Osteocyte (in vitro differentiated cells): ENCODE measurements around the gene TMUB1. TPM values are rescaled to one million over a fixed set of nuclear protein-coding genes. Genes with fewer than 3 reads are reported as not detected.
A peak's percentile ranks its signal among the peaks of the same experiment; 100 is the strongest.

Experiments used
- DNase-seq: peaks from one replicate; pipeline ENCODE4 v3.0.0; 2021; ENCODE audit warnings: mixed read lengths; ENCODE audit not compliant: unreplicated experiment; ENCODE audit errors: extremely low spot score
- H3K27ac Mint-ChIP-seq: one replicate; pipeline ENCODE4 v1.8.0; 2021; ENCODE audit warnings: mild to moderate bottlenecking, mixed read lengths; ENCODE audit not compliant: unreplicated experiment
- H3K27me3 Mint-ChIP-seq: one replicate; pipeline ENCODE4 v1.8.0; 2021; ENCODE audit warnings: mixed read lengths; ENCODE audit not compliant: unreplicated experiment
- H3K36me3 Mint-ChIP-seq: one replicate; pipeline ENCODE4 v1.8.0; 2021; ENCODE audit warnings: mixed read lengths; ENCODE audit not compliant: unreplicated experiment
- H3K4me1 Mint-ChIP-seq: one replicate; pipeline ENCODE4 v1.8.0; 2021; ENCODE audit warnings: mixed read lengths; ENCODE audit not compliant: unreplicated experiment
- H3K4me3 Mint-ChIP-seq: one replicate; pipeline ENCODE4 v1.8.0; 2021; ENCODE audit warnings: mild to moderate bottlenecking, moderate library complexity, mixed read lengths; ENCODE audit not compliant: unreplicated experiment
- H3K9me3 Mint-ChIP-seq: one replicate; pipeline ENCODE4 v1.8.0; 2021; ENCODE audit warnings: mixed read lengths; ENCODE audit not compliant: unreplicated experiment
- total RNA-seq: library from RNA; stranded (reverse); gene quantifications from 2 replicates; pipeline ENCODE4 v1.2.1, GENCODE V29; 2021
- TF ChIP-seq, protein P1 (sequence below): fragments of 200-600 bp; sonication (generic); IDR thresholded peaks from 2 replicates; pipeline ENCODE4 v1.5.0; 2021; ENCODE audit warnings: antibody characterized with exemption, mild to moderate bottlenecking, moderate library complexity

TMUB1 gene
- total RNA-seq, 1 donor from 2014 or later, result 26.1 TPM

DNA sequence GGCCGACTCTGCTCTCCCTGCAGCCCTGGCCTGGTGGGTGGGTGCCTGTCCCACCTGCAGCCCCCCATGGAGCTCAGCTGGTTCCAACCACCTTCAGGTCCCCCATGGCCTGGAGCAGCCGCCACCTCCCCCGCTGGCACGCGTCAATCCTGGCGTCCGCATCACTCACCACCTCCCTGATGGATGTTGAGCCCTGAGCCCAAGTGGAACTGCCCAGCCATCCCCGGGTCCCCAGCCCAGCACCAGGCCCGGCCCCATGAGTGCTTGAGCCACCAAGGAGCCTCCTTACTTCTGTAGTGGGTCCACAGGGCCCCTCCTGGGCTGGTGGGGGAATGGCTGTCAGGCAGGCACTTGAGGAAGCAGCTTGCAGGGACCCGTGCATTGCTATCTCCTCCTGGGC is 17.6 kb upstream of the TMUB1 start:
- no peak overlapping the region for H3K4me3 Mint-ChIP-seq
- H3K4me1 Mint-ChIP-seq, result peaks cover 49% of the 10 kb centered on the region
- H3K9me3 Mint-ChIP-seq, result no peaks in the 10 kb centered on the region
- DNase-seq, result no peak
- peaks cover 2% of the 10 kb centered on the region for H3K36me3 Mint-ChIP-seq
- no peak overlapping the region for H3K27ac Mint-ChIP-seq
- TF ChIP-seq, protein P1, sequence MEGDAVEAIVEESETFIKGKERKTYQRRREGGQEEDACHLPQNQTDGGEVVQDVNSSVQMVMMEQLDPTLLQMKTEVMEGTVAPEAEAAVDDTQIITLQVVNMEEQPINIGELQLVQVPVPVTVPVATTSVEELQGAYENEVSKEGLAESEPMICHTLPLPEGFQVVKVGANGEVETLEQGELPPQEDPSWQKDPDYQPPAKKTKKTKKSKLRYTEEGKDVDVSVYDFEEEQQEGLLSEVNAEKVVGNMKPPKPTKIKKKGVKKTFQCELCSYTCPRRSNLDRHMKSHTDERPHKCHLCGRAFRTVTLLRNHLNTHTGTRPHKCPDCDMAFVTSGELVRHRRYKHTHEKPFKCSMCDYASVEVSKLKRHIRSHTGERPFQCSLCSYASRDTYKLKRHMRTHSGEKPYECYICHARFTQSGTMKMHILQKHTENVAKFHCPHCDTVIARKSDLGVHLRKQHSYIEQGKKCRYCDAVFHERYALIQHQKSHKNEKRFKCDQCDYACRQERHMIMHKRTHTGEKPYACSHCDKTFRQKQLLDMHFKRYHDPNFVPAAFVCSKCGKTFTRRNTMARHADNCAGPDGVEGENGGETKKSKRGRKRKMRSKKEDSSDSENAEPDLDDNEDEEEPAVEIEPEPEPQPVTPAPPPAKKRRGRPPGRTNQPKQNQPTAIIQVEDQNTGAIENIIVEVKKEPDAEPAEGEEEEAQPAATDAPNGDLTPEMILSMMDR, result no peak
- H3K27me3 Mint-ChIP-seq, result no peaks in the 10 kb centered on the region

DNA sequence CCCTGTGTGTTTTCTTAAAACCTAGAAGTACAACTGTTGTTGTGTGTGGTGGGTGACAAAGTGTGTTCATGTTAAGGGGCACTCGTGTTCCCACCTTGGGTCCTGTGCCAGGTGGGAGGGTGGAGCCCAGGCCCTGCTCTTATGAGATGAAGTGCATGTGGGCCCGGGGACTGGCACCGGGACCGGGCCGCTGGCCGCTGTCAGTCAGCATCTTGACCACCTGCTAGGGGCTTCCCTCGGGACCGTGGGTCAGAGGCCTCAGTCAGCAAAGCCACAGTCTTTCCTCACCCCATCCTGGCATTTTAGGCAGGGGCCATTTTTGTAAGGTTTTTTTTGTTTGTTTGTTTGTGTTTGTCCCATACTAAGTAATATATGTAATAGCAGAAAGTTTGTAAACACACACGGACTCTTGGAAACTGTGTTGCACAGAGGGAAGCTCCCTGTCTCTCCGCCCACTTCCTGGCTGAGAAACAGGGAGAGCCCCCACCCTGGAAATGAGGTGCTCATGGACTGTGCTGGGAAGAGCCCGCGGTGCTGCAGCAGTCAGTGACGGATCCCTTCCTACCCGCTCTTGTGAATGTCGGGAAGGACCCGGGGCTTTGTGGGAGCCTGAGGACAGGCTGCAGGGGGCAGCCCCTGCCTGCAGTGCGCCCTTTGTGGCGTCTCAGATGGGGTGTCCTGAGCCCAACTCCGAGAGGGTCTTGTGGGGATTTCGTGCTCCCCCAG is 16.4 kb upstream of the TMUB1 start:
- Mint-ChIP-seq H3K36me3 (peaks cover 2% of the 10 kb centered on the region), H3K4me3 (no peak overlapping the region), H3K27ac (no peak overlapping the region), H3K4me1 (peaks cover 45% of the 10 kb centered on the region), H3K9me3 (no peaks in the 10 kb centered on the region), H3K27me3 (no peaks in the 10 kb centered on the region)
- TF ChIP-seq, protein P1, result no peak
- DNase-seq, result no peak

DNA sequence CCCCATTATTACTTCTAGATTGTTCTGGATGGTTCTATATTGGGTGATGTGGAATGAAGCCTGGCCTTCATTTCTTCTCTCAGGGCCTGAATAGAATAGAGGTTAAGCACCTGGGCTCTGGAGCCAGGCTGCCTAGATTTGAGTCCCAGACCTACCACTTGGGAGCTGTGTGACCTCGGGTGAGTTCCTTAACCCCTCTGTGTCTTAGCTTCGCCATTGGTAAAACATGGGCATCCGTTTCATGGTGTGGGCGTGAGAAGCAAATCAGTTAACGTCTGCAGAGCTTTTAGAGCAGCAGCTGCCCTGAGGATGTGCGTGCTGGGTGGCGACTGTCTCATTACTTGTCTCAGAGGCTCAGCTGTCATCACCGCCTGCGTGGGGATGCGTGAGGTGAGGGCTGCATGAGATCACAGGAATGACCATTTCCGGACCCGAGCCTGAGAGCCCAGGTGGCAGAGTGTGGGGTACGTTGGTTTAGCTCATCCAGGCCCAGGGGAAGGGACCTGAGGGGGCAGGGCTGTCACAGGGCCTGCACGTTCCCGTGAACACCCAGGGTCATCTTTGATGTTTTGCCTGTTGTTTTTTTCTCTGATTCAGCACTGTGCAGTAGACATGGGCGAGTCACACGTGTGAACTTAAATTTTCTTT is 12.7 kb upstream of the TMUB1 start:
- Mint-ChIP-seq H3K27me3 (no peaks in the 10 kb centered on the region), H3K27ac (no peak overlapping the region), H3K4me3 (no peak overlapping the region), H3K36me3 (peaks cover 8% of the 10 kb centered on the region), H3K4me1 (peaks cover 35% of the 10 kb centered on the region), H3K9me3 (no peaks in the 10 kb centered on the region)
- TF ChIP-seq, protein P1, result no peak
- DNase-seq, result no peak

DNA sequence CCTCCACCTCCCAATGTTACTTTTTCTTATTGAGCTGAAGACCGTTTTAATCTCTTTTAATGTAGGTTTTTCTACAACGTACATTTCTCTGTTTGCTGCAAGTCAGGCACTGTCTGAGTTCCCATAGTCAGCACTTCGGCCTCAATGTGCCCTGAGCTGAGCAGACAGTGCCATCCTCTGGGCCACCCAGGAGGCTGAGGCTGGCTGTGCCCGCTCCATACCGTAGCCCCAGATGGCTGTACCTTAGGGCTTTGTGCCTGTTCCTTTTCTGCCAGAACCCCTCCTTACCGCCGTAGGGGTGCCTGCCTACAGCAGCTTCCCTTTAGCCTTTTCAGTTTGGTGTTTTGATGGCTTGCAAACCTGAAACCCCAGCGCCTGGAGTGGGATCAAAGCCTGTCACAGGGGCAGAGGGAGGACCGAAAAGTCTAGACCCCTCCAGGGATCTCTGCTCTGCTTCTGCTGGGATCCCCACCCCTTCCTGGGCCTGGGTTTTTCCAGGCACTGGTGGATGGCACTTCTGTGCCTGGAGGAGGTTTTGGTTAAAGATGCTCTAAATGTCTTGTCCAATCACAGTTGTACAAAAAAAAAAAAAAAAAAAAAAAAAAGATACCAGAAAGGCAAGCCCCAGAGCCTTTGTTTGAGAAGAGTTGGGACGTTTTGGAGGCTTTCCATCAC is 12.0 kb upstream of the TMUB1 start:
- TF ChIP-seq, protein P1, result no peak
- Mint-ChIP-seq H3K36me3 (peaks cover 7% of the 10 kb centered on the region), H3K27ac (peak overlapping the region; percentile 73), H3K9me3 (no peaks in the 10 kb centered on the region), H3K4me3 (no peak overlapping the region), H3K4me1 (peaks cover 39% of the 10 kb centered on the region), H3K27me3 (no peaks in the 10 kb centered on the region)
- no peak for DNase-seq

DNA sequence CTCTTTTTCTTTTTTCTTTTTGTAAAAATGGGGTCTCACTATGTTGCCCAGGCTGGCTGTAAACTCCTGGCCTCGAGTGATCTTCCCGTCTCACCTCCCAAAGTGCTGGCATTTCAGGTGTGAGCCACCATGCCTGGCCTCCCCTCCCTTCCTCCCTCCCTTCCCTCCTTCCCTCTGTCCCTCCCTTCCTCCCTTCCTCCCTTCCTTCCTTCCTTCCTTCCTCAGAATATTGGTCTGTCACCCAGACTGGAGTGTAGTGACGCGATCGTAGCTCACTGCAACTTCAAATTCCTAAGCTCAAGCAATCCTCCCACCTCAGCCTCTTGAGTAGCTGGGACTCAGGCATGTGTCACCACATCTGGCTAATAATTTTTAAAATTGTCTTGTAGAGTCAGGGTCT is 11.4 kb upstream of the TMUB1 start:
- Mint-ChIP-seq H3K9me3 (no peaks in the 10 kb centered on the region), H3K4me3 (no peak overlapping the region), H3K36me3 (peaks cover 7% of the 10 kb centered on the region), H3K4me1 (peaks cover 42% of the 10 kb centered on the region), H3K27me3 (no peaks in the 10 kb centered on the region), H3K27ac (peak overlapping the region; percentile 73)
- DNase-seq, result no peak
- TF ChIP-seq, protein P1, result no peak
